MM.1S (cell line): ENCODE results near the gene RNF25.

Experiments
- DNase-seq: peaks from one replicate; pipeline ENCODE4 v3.0.0-alpha.2; 2015
- H2AFZ ChIP-seq: fragments of 300-600 bp; sonication (generic); 2 replicates; pipeline ENCODE4 v1.6.0; 2016; ENCODE audit warnings: antibody characterized with exemption, low read length
- H3F3A ChIP-seq: fragments of 300-600 bp; sonication (generic); 2 replicates; pipeline ENCODE4 v1.6.1; 2016; ENCODE audit warnings: mild to moderate bottlenecking, antibody characterized with exemption, low read length, moderate library complexity, mixed read lengths; ENCODE audit not compliant: insufficient read depth
- H3K27ac ChIP-seq: fragments of 300-600 bp; sonication (generic); 2 replicates; pipeline ENCODE4 v1.5.1; 2016; ENCODE audit warnings: mild to moderate bottlenecking, low read length
- H3K27me3 ChIP-seq: fragments of 300-600 bp; sonication (generic); replicated peaks from 2 replicates; pipeline ENCODE4 v1.6.0; 2016; ENCODE audit warnings: low read length; ENCODE audit not compliant: insufficient read depth
- H3K36me3 ChIP-seq: fragments of 300-600 bp; sonication (generic); replicated peaks from 2 replicates; pipeline ENCODE4 v1.6.1; 2016; ENCODE audit warnings: mild to moderate bottlenecking, low read length, mixed read lengths; ENCODE audit not compliant: insufficient read depth
- H3K4me1 ChIP-seq: fragments of 300-600 bp; sonication (generic); 2 replicates; pipeline ENCODE4 v1.6.1; 2016; ENCODE audit warnings: low read length, mixed read lengths
- H3K4me2 ChIP-seq: fragments of 300-600 bp; sonication (generic); 2 replicates; pipeline ENCODE4 v1.6.0; 2016; ENCODE audit warnings: low read depth, low read length
- H3K4me3 ChIP-seq: fragments of 300-600 bp; sonication (generic); 2 replicates; pipeline ENCODE4 v1.5.1; 2016; ENCODE audit warnings: low read length, mixed read lengths
- H3K79me2 ChIP-seq: fragments of 300-600 bp; sonication (generic); 2 replicates; pipeline ENCODE4 v1.6.1; 2016; ENCODE audit warnings: mixed run types, low read length, mixed read lengths
- H3K9ac ChIP-seq: fragments of 300-600 bp; sonication (generic); 2 replicates; pipeline ENCODE4 v1.6.1; 2016; ENCODE audit warnings: low read length, mixed read lengths
- H3K9me2 ChIP-seq: fragments of 300-600 bp; sonication (generic); replicated peaks from 2 replicates; pipeline ENCODE4 v1.6.1; 2016; ENCODE audit warnings: mild to moderate bottlenecking, low read length, mixed read lengths; ENCODE audit not compliant: insufficient read depth
- H3K9me3 ChIP-seq: fragments of 300-600 bp; sonication (generic); replicated peaks from 2 replicates; pipeline ENCODE4 v1.6.1; 2016; ENCODE audit warnings: mild to moderate bottlenecking, low read length, mixed read lengths; ENCODE audit not compliant: insufficient read depth
- H4K20me1 ChIP-seq: fragments of 300-600 bp; sonication (generic); 2 replicates; pipeline ENCODE4 v1.6.1; 2016; ENCODE audit warnings: mild to moderate bottlenecking, low read length, moderate library complexity, mixed read lengths; ENCODE audit not compliant: insufficient read depth
- EZH2 ChIP-seq: fragments of 300-600 bp; sonication (generic); optimal IDR thresholded peaks from 2 replicates; pipeline ENCODE3; 2017; ENCODE audit warnings: low read depth, mild to moderate bottlenecking, antibody characterized with exemption, low read length, mixed read lengths
- EZH2phosphoT487 ChIP-seq: fragments of 300-600 bp; sonication (generic); IDR thresholded peaks from 2 replicates; pipeline ENCODE4 v1.6.1; 2018; ENCODE audit warnings: antibody characterized with exemption, low read length
- TF ChIP-seq, protein P1 (sequence below): fragments of 300-600 bp; sonication (generic); IDR thresholded peaks from 2 replicates; pipeline ENCODE4 v1.5.1; 2016; ENCODE audit warnings: antibody characterized with exemption, low read length, mixed read lengths

RNF25 gene

DNA sequence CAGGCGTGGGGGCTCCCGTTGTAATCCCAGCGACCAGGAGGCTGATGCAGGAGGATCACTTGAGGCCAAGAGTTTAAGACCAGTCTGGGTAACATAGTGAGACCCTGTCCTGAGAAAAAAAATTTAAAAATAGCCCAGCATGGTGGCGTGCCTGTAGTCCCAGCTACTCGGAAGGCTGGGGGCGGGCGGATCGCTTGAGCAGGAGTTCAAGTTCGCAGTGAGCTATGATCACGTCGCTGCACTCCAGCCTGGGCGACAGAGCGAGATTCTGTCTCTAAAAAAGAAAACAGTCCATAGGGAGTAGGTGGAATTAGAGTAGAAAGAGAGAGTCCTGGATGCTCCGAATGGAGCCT, 38.5 kb upstream of the RNF25 start:
- no peaks in the 10 kb centered on the region for H3K27me3 ChIP-seq
- no peaks in the 10 kb centered on the region for H3K9me3 ChIP-seq
- no peak overlapping the region for H3K27ac ChIP-seq
- no peak for DNase-seq
- TF ChIP-seq, protein P1, sequence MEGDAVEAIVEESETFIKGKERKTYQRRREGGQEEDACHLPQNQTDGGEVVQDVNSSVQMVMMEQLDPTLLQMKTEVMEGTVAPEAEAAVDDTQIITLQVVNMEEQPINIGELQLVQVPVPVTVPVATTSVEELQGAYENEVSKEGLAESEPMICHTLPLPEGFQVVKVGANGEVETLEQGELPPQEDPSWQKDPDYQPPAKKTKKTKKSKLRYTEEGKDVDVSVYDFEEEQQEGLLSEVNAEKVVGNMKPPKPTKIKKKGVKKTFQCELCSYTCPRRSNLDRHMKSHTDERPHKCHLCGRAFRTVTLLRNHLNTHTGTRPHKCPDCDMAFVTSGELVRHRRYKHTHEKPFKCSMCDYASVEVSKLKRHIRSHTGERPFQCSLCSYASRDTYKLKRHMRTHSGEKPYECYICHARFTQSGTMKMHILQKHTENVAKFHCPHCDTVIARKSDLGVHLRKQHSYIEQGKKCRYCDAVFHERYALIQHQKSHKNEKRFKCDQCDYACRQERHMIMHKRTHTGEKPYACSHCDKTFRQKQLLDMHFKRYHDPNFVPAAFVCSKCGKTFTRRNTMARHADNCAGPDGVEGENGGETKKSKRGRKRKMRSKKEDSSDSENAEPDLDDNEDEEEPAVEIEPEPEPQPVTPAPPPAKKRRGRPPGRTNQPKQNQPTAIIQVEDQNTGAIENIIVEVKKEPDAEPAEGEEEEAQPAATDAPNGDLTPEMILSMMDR: no peak
- TF ChIP-seq EZH2phosphoT487 (no peak), EZH2 (no peak)
- H2AFZ ChIP-seq: no peak overlapping the region; the same call in 1 of the 2 replicates
- no peaks in the 10 kb centered on the region for H3K9me2 ChIP-seq
- H3K36me3 ChIP-seq: no peaks in the 10 kb centered on the region
- no peaks in the 10 kb centered on the region for H4K20me1 ChIP-seq
- peak overlapping the region; percentile 19; the same call in 1 of the 2 replicates for H3K4me2 ChIP-seq
- peaks cover 16% of the 10 kb centered on the region for H3K4me1 ChIP-seq
- H3K79me2 ChIP-seq: peaks cover 44% of the 10 kb centered on the region
- H3F3A ChIP-seq: peaks cover 18% of the 10 kb centered on the region
- no peak overlapping the region for H3K9ac ChIP-seq
- no peak overlapping the region for H3K4me3 ChIP-seq

DNA sequence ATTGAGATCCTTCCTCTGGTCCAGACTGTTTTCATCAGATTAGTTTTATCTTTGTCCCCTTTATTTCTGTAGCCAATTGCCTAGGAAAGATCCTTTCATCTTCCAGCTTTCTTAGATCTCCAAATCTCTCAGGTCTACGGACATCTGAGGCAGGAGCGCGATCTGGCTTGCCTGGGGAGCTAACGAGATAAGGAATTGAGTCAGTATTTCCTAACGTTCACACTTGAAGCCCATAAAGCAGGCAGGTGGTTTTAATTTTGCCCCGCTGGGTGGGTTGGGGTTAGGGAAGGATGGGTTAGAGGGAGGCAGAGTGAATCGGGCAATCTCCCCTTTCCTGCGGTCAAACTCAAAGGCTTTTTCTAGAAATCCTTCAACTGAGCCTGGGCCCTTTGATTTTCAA, 38.1 kb upstream of the RNF25 start:
- no peaks in the 10 kb centered on the region for H3K9me2 ChIP-seq
- peaks cover 40% of the 10 kb centered on the region for H3K79me2 ChIP-seq
- H3F3A ChIP-seq: peaks cover 18% of the 10 kb centered on the region
- no peaks in the 10 kb centered on the region for H3K36me3 ChIP-seq
- H3K4me1 ChIP-seq: peaks cover 16% of the 10 kb centered on the region
- TF ChIP-seq, protein P1: no peak
- TF ChIP-seq EZH2phosphoT487 (no peak), EZH2 (no peak)
- no peak overlapping the region for H2AFZ ChIP-seq
- H3K4me2 ChIP-seq: no peak overlapping the region
- no peaks in the 10 kb centered on the region for H3K27me3 ChIP-seq
- H3K27ac ChIP-seq: no peak overlapping the region
- no peaks in the 10 kb centered on the region for H4K20me1 ChIP-seq
- H3K4me3 ChIP-seq: no peak overlapping the region
- DNase-seq: no peak
- no peak overlapping the region for H3K9ac ChIP-seq
- no peaks in the 10 kb centered on the region for H3K9me3 ChIP-seq

DNA sequence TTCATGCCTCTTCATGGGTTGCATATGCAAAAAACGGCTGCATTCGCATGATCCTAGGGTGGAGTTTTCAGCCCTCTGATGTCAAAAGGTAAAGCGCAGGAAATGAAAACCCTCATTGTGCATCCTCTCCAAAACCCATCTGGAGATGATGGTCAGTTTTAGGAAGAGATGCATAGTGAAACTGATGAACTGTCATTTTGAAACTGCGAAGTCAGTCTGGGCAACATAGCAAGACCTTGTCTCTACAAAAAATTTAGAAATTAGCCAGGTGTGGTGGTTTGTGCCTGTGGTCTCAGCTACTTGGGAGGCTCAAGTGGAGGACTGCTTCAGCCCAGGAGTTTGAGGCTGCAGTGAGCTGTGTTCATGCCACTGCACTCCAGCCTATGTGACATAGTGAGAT, 36.3 kb upstream of the RNF25 start:
- Histone ChIP-seq H3K9me2 (no peaks in the 10 kb centered on the region), H3K27ac (peak overlapping the region; percentile 84; the same call in 1 of the 2 replicates), H3K79me2 (peaks cover 23% of the 10 kb centered on the region), H3K9me3 (no peaks in the 10 kb centered on the region), H4K20me1 (no peaks in the 10 kb centered on the region), H3K27me3 (no peaks in the 10 kb centered on the region), H3K36me3 (no peaks in the 10 kb centered on the region), H3K9ac (peak overlapping the region; percentile 47; the same call in 1 of the 2 replicates), H3F3A (peaks cover 18% of the 10 kb centered on the region), H3K4me2 (peak overlapping the region; percentile 61; the same call in 1 of the 2 replicates), H3K4me1 (peaks cover 16% of the 10 kb centered on the region), H2AFZ (no peak overlapping the region), H3K4me3 (peak overlapping the region; percentile 5; the same call in 1 of the 2 replicates)
- TF ChIP-seq EZH2phosphoT487: no peak
- TF ChIP-seq, protein P1: no peak
- no peak for TF ChIP-seq EZH2
- DNase-seq: peak; percentile 96
